GM19452 (cell line): ENCODE measurements around the gene PSMG4.
"Not testable (repeated sequence)": the region's sequence is repeated elsewhere in the genome, so short reads cannot be mapped to it uniquely, and the experiment has no call there.

ENCODE experiments used
- ATAC-seq: cut with Tn5 transposase; IDR thresholded peaks from one replicate; pipeline ENCODE4 v1.9.1; 2021; ENCODE audit not compliant: unreplicated experiment

PSMG4 gene

GRCh38 chr6:3230256-3230882 lies 28.4 kb upstream of the PSMG4 start:
- ATAC-seq = no peak

- no peak for ATAC-seq
Observed at GRCh38 chr6:3230900-3231246, 27.9 kb upstream of the PSMG4 start.

GRCh38 chr6:3231247-3232016 lies 27.3 kb upstream of the PSMG4 start:
- ATAC-seq = no peak

- no peak for ATAC-seq
Observed at GRCh38 chr6:3232017-3232945, 26.5 kb upstream of the PSMG4 start.

GRCh38 chr6:3233321-3233720 lies 25.4 kb upstream of the PSMG4 start:
- no peak for ATAC-seq

GRCh38 chr6:3233904-3234303 lies 24.8 kb upstream of the PSMG4 start:
- ATAC-seq = no peak

- no peak for ATAC-seq
Observed at GRCh38 chr6:3235486-3235885, 23.3 kb upstream of the PSMG4 start.

GRCh38 chr6:3236005-3236404 lies 22.7 kb upstream of the PSMG4 start:
- no peak for ATAC-seq

GRCh38 chr6:3237761-3238662 lies 20.7 kb upstream of the PSMG4 start:
- ATAC-seq = no peak

- ATAC-seq = no peak
Observed at GRCh38 chr6:3239110-3239830, 19.5 kb upstream of the PSMG4 start.

GRCh38 chr6:3240595-3240994 lies 18.2 kb upstream of the PSMG4 start:
- no peak for ATAC-seq

- ATAC-seq = not testable (repeated sequence)
Observed at GRCh38 chr6:3241745-3242144, 17.0 kb upstream of the PSMG4 start.

- no peak for ATAC-seq
Observed at GRCh38 chr6:3242768-3243167, 16.0 kb upstream of the PSMG4 start.

GRCh38 chr6:3244003-3244831 lies 14.5 kb upstream of the PSMG4 start:
- no peak for ATAC-seq

- ATAC-seq = not testable (repeated sequence)
Observed at GRCh38 chr6:3244832-3245161, 13.9 kb upstream of the PSMG4 start.

- no peak for ATAC-seq
Observed at GRCh38 chr6:3245216-3245615, 13.5 kb upstream of the PSMG4 start.

GRCh38 chr6:3247255-3248146 lies 11.2 kb upstream of the PSMG4 start:
- no peak for ATAC-seq

- ATAC-seq = no peak
Observed at GRCh38 chr6:3249821-3250220, 8.9 kb upstream of the PSMG4 start.
